SU-DHL-6 (cell line): Measurements from ENCODE around the gene KSR2.

ENCODE experiments used
- H2AFZ ChIP-seq: fragments of 200-600 bp; sonication (generic); 2 replicates; pipeline ENCODE4 v1.6.1; 2014; ENCODE audit warnings: low read depth, mild to moderate bottlenecking, moderate library complexity, mixed read lengths, antibody characterized with exemption, low read length; ENCODE audit not compliant: severe bottlenecking
- H3F3A ChIP-seq: fragments of 200-600 bp; shearing (Covaris generic); 2 replicates; pipeline ENCODE4 v1.6.0; 2016; ENCODE audit warnings: antibody characterized with exemption, mild to moderate bottlenecking; ENCODE audit not compliant: insufficient read depth
- H3K27ac ChIP-seq: fragments of 200-600 bp; sonication (generic); 2 replicates; pipeline ENCODE4 v1.5.1; 2016; ENCODE audit warnings: low read depth, mild to moderate bottlenecking, low read length, moderate library complexity, mixed read lengths
- H3K27me3 ChIP-seq: fragments of 200-600 bp; sonication (generic), shearing (Covaris generic); 2 replicates; pipeline ENCODE4 v1.6.0; 2014; ENCODE audit warnings: mild to moderate bottlenecking, low read length
- H3K36me3 ChIP-seq: fragments of 200-600 bp; sonication (generic); 2 replicates; pipeline ENCODE4 v1.6.1; 2014; ENCODE audit warnings: mild to moderate bottlenecking, low read length, mixed read lengths
- H3K4me2 ChIP-seq: fragments of 300-600, 200-600 bp; shearing (Covaris generic), sonication (generic); 2 replicates; pipeline ENCODE4 v1.6.0; 2014; ENCODE audit warnings: low read length, low read depth, mild to moderate bottlenecking; ENCODE audit not compliant: poor library complexity, severe bottlenecking
- H3K4me3 ChIP-seq: fragments of 200-600 bp; sonication (generic); 2 replicates; pipeline ENCODE4 v1.5.1; 2014; ENCODE audit warnings: antibody characterized with exemption, low read length, mild to moderate bottlenecking, mixed read lengths; ENCODE audit not compliant: insufficient read depth, poor library complexity, severe bottlenecking
- H3K79me2 ChIP-seq: fragments of 200-600 bp; sonication (generic); 2 replicates; pipeline ENCODE4 v1.6.1; 2014; ENCODE audit warnings: mild to moderate bottlenecking, low read length, moderate library complexity; ENCODE audit not compliant: insufficient read depth
- H3K9ac ChIP-seq: fragments of 200-600 bp; sonication (generic); 2 replicates; pipeline ENCODE4 v1.7.0; 2014; ENCODE audit warnings: mild to moderate bottlenecking, low read length
- H3K9me2 ChIP-seq: fragments of 200-600 bp; sonication (generic); replicated peaks from 2 replicates; pipeline ENCODE4 v1.6.1; 2014; ENCODE audit warnings: low read length; ENCODE audit not compliant: insufficient read depth
- H3K9me3 ChIP-seq: fragments of 200-600 bp; sonication (generic); 2 replicates; pipeline ENCODE4 v1.6.1; 2014; ENCODE audit warnings: low read length, mixed read lengths; ENCODE audit not compliant: insufficient read depth
- H4K20me1 ChIP-seq: fragments of 200-600 bp; sonication (generic); 2 replicates; pipeline ENCODE4 v1.6.1; 2014; ENCODE audit warnings: low read depth, mild to moderate bottlenecking, antibody characterized with exemption, low read length, moderate library complexity, mixed read lengths
- EZH2phosphoT487 ChIP-seq: fragments of 200-600 bp; sonication (generic), shearing (Covaris generic); conservative IDR thresholded peaks from 2 replicates; pipeline ENCODE4 v1.6.1; 2018; ENCODE audit warnings: mild to moderate bottlenecking, antibody characterized with exemption, low read length, moderate library complexity, mixed read lengths
- TF ChIP-seq, protein P1 (sequence below): fragments of 200-600 bp; sonication (generic); IDR thresholded peaks from one replicate; pipeline ENCODE4 v1.5.1; 2017; ENCODE audit warnings: antibody characterized with exemption, mild to moderate bottlenecking, low read length, moderate library complexity; ENCODE audit not compliant: insufficient read depth, poor library complexity, severe bottlenecking

The KSR2 gene

DNA sequence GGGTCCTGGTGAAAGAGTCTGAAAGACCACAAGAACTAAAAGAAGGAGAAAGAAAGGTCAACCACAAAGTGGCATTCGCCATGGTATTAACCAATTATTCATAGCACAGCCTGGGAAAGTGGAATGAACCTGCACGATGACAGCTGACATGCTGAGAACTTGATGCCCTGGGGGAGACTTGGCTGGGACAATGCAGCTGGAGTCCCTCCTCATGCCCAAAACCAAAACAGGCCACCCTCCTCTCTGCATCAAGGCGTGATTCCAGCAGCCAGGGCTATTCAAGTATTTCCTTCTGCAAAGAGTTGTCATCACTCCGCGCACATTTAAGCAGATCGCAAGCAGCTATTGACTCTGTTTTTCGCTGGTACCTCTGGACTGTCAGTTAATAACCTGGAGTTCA is 440.3 kb downstream of the KSR2 start:
- H3K27ac ChIP-seq, result no peak overlapping the region
- no peak overlapping the region for H3K9ac ChIP-seq
- H3K9me2 ChIP-seq, result no peaks in the 10 kb centered on the region
- no peaks in the 10 kb centered on the region for H3K9me3 ChIP-seq
- no peak overlapping the region for H3K4me3 ChIP-seq
- H3K36me3 ChIP-seq, result no peaks in the 10 kb centered on the region
- no peak overlapping the region for H3K4me2 ChIP-seq
- no peaks in the 10 kb centered on the region for H3F3A ChIP-seq
- H4K20me1 ChIP-seq, result no peaks in the 10 kb centered on the region
- TF ChIP-seq, protein P1, sequence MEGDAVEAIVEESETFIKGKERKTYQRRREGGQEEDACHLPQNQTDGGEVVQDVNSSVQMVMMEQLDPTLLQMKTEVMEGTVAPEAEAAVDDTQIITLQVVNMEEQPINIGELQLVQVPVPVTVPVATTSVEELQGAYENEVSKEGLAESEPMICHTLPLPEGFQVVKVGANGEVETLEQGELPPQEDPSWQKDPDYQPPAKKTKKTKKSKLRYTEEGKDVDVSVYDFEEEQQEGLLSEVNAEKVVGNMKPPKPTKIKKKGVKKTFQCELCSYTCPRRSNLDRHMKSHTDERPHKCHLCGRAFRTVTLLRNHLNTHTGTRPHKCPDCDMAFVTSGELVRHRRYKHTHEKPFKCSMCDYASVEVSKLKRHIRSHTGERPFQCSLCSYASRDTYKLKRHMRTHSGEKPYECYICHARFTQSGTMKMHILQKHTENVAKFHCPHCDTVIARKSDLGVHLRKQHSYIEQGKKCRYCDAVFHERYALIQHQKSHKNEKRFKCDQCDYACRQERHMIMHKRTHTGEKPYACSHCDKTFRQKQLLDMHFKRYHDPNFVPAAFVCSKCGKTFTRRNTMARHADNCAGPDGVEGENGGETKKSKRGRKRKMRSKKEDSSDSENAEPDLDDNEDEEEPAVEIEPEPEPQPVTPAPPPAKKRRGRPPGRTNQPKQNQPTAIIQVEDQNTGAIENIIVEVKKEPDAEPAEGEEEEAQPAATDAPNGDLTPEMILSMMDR, result no peak
- TF ChIP-seq EZH2phosphoT487, result no peak
- no peak overlapping the region for H2AFZ ChIP-seq
- no peaks in the 10 kb centered on the region for H3K79me2 ChIP-seq
- no peaks in the 10 kb centered on the region for H3K27me3 ChIP-seq

GRCh38 chr12:117527479-117527855 is 441.3 kb downstream of the KSR2 start:
- Histone ChIP-seq H3K4me3 (no peak overlapping the region), H3K9me2 (no peaks in the 10 kb centered on the region), H2AFZ (no peak overlapping the region), H3F3A (no peaks in the 10 kb centered on the region), H3K9me3 (no peaks in the 10 kb centered on the region), H3K4me2 (no peak overlapping the region), H4K20me1 (no peaks in the 10 kb centered on the region), H3K9ac (no peak overlapping the region), H3K79me2 (no peaks in the 10 kb centered on the region), H3K36me3 (no peaks in the 10 kb centered on the region), H3K27me3 (no peaks in the 10 kb centered on the region), H3K27ac (no peak overlapping the region)
- TF ChIP-seq EZH2phosphoT487, result no peak
- TF ChIP-seq, protein P1, result no peak

DNA sequence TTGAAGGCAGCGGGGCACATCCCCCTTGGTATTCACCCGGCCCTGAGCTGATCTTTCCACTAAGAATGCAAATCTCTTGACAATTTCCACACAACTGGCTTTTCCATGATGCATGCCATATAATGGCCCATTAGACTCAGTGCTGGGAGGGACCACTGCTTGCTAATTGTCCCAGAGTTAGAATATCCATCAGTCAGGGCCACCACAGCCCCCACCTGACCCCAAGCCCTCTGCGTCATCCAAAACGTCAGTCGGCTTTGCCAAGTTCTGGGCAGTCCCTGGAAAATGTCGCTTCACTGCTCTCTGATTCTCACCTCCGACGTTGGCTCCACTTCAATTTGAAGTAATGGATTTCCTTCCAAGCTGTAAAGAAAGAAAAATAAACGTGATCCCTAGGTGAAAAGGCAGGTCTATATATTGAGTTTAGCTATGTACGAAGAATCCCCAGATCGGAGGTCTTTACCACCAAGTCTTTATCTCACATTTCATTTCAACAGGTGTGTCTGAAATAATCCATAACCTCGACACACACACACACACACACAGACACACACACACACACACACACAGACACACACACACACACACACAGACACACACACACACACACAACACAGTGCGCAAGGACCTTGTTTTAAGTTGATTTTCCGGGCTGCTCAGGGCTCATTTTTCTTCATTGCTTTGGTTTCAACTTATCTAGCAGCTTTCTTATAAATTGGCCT is 441.9 kb downstream of the KSR2 start:
- H3K79me2 ChIP-seq, result no peaks in the 10 kb centered on the region
- no peak overlapping the region for H3K27ac ChIP-seq
- H3K27me3 ChIP-seq, result no peaks in the 10 kb centered on the region
- H3K36me3 ChIP-seq, result no peaks in the 10 kb centered on the region
- H3K4me3 ChIP-seq, result no peak overlapping the region
- no peaks in the 10 kb centered on the region for H3F3A ChIP-seq
- H4K20me1 ChIP-seq, result no peaks in the 10 kb centered on the region
- no peaks in the 10 kb centered on the region for H3K9me3 ChIP-seq
- H3K9ac ChIP-seq, result no peak overlapping the region
- no peaks in the 10 kb centered on the region for H3K9me2 ChIP-seq
- TF ChIP-seq, protein P1, result no peak
- no peak for TF ChIP-seq EZH2phosphoT487
- no peak overlapping the region for H2AFZ ChIP-seq
- H3K4me2 ChIP-seq, result no peak overlapping the region
